MCF 10A (cell line): ENCODE results near the gene SERAC1. TPM values are rescaled to one million over a fixed set of nuclear protein-coding genes. Genes with fewer than 3 reads are reported as not detected.
"Not testable (repeated sequence)": the region's sequence is repeated elsewhere in the genome, so short reads cannot be mapped to it uniquely, and the experiment has no call there.

ENCODE experiments used
- BruUV-seq: library from RNA; stranded (reverse); fragments of 400-500 nt; replicated peaks from 2 replicates; lab custom pipeline; 2021; lab: Mats Ljungman, UMichigan
- CTCF ChIA-PET: fragments of 300-600 bp; sonication (Branson Sonifier 250); formaldehyde crosslinking; extraction: SDS; loops from one replicate; lab custom pipeline; 2021; ENCODE audit warnings: antibody characterized with exemption, inconsistent platforms; lab: Yijun Ruan, JAX
- POLR2A ChIA-PET: fragments of 300-600, 350-650 bp; sonication (Branson Sonifier 250); formaldehyde crosslinking; extraction: SDS; loops from one replicate; lab custom pipeline; 2020; ENCODE audit warnings: antibody characterized with exemption, inconsistent platforms; lab: Yijun Ruan, JAX
- DNase-seq: peaks from one replicate; pipeline ENCODE4 v3.0.0-alpha.2; 2018; ENCODE audit not compliant: unreplicated experiment
- H3K27ac Mint-ChIP-seq: one replicate; pipeline ENCODE4 v1.8.0; 2022; ENCODE audit warnings: mild to moderate bottlenecking, low read depth, mixed read lengths; ENCODE audit not compliant: unreplicated experiment
- H3K27me3 Mint-ChIP-seq: one replicate; pipeline ENCODE4 v1.8.0; 2022; ENCODE audit warnings: mixed read lengths; ENCODE audit not compliant: insufficient read depth, unreplicated experiment
- H3K36me3 Mint-ChIP-seq: one replicate; pipeline ENCODE4 v1.8.0; 2022; ENCODE audit warnings: mild to moderate bottlenecking, moderate library complexity, mixed read lengths; ENCODE audit not compliant: insufficient read depth, unreplicated experiment
- H3K4me1 Mint-ChIP-seq: one replicate; pipeline ENCODE4 v1.8.0; 2022; ENCODE audit warnings: mixed read lengths; ENCODE audit not compliant: insufficient read depth, unreplicated experiment
- H3K4me3 Mint-ChIP-seq: one replicate; pipeline ENCODE4 v1.8.0; 2022; ENCODE audit warnings: mild to moderate bottlenecking, moderate library complexity, mixed read lengths; ENCODE audit not compliant: unreplicated experiment
- H3K9me3 Mint-ChIP-seq: one replicate; pipeline ENCODE4 v1.8.0; 2022; ENCODE audit warnings: mixed read lengths; ENCODE audit not compliant: unreplicated experiment
- intact Hi-C: fragments of 100-400 bp; cut with micrococcal nuclease; formaldehyde crosslinking; loops from 2 replicates; pipeline ENCODE4 v1.14.1; 2022
- total RNA-seq: library from RNA; stranded (reverse); gene quantifications from 2 replicates; pipeline ENCODE4 v1.2.3, GENCODE V29; 2022
- TF ChIP-seq, protein P1 (sequence below): fragments of 200-600 bp; IDR thresholded peaks from one replicate; pipeline ENCODE4 v1.8.0; 2022; ENCODE audit warnings: antibody characterized with exemption, mild to moderate bottlenecking; ENCODE audit not compliant: unreplicated experiment

The SERAC1 gene
- total RNA-seq, 1 experiment from 2014 or later: 5.3 TPM

DNA sequence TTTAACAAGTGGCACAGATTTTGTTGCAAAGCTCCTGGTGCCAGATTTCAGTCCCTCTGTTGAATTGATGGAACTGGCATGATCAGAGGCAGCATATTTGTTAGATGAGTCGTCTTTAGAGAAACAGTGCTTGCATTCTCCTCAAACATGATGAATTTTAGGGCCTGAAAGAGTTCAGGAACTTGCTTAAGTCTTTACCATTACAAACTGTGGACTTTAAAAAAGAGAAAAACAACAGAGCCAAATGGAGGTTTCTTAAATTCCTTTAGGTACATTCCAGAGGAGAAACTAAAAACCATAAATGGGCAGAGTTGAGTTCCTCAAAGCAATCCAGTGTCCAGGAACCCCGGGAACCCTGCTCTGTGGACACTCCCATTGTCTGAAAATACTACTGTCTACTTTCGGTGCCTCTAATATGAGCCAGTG, 2.6 kb upstream of the SERAC1 start:
- peaks cover 22% of the 10 kb centered on the region for H3K36me3 Mint-ChIP-seq
- H3K27me3 Mint-ChIP-seq: no peaks in the 10 kb centered on the region
- ChIA-PET CTCF (no interaction called here), POLR2A (interaction anchor here (0.8 kb wide), 1 partner anchor 18 kb away, joined by 5 read pairs; no protein-coding TSS in a partner anchor)
- TF ChIP-seq, protein P1, sequence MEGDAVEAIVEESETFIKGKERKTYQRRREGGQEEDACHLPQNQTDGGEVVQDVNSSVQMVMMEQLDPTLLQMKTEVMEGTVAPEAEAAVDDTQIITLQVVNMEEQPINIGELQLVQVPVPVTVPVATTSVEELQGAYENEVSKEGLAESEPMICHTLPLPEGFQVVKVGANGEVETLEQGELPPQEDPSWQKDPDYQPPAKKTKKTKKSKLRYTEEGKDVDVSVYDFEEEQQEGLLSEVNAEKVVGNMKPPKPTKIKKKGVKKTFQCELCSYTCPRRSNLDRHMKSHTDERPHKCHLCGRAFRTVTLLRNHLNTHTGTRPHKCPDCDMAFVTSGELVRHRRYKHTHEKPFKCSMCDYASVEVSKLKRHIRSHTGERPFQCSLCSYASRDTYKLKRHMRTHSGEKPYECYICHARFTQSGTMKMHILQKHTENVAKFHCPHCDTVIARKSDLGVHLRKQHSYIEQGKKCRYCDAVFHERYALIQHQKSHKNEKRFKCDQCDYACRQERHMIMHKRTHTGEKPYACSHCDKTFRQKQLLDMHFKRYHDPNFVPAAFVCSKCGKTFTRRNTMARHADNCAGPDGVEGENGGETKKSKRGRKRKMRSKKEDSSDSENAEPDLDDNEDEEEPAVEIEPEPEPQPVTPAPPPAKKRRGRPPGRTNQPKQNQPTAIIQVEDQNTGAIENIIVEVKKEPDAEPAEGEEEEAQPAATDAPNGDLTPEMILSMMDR: no peak
- H3K27ac Mint-ChIP-seq: peak overlapping the region; percentile 74
- DNase-seq: peak; percentile 49
- peaks cover 48% of the 10 kb centered on the region for H3K4me1 Mint-ChIP-seq
- intact Hi-C loops: no loop called here
- BruUV-seq: TSS peak; percentile 7
- peak overlapping the region; percentile 7 for H3K4me3 Mint-ChIP-seq
- H3K9me3 Mint-ChIP-seq: no peaks in the 10 kb centered on the region

DNA sequence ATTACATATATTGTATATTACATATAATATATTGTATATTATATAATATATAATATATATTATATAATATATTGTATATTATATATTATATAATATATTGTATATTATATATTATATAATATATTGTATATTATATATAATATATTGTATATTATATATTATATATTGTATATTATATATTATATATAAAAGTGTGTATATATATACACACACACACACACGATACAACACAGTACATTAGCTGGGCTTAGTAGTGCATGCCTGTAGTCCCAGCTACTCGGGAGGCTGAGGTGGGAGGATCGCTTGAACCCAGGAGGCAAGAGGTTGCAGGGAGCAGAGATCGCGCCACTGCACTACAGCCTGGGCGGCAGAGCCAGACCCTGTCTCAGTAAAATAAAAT, 1.6 kb upstream of the SERAC1 start:
- BruUV-seq, POLR2A ChIA-PET, H3K9me3 Mint-ChIP-seq, H3K4me3 Mint-ChIP-seq, H3K27me3 Mint-ChIP-seq, H3K27ac Mint-ChIP-seq, CTCF ChIA-PET, intact Hi-C loops, DNase-seq: not testable (repeated sequence)
- peaks cover 22% of the 10 kb centered on the region for H3K36me3 Mint-ChIP-seq
- peaks cover 44% of the 10 kb centered on the region for H3K4me1 Mint-ChIP-seq

- intact Hi-C loops: no loop called here
- TF ChIP-seq, protein P1: no peak
- no peak for DNase-seq
- ChIA-PET POLR2A (interaction anchor here (1.4 to 2.3 kb wide), 2 partner anchors 9 to 71 kb away, joined by 5 to 18 read pairs; no protein-coding TSS in a partner anchor), CTCF (interaction anchor here (0.6 to 1.6 kb wide), 2 partner anchors 15 to 439 kb away, joined by 3 to 7 read pairs; no protein-coding TSS in a partner anchor)
- Mint-ChIP-seq H3K27me3 (no peaks in the 10 kb centered on the region), H3K9me3 (no peaks in the 10 kb centered on the region), H3K27ac (no peak overlapping the region), H3K4me1 (peaks cover 32% of the 10 kb centered on the region), H3K4me3 (no peak overlapping the region), H3K36me3 (peaks cover under 1% of the 10 kb centered on the region)
- BruUV-seq: no TSS peak
Measured at GRCh38 chr6:158165919-158166416, 2.1 kb downstream of the SERAC1 start.

- TF ChIP-seq, protein P1: no peak
- no peak overlapping the region for H3K4me3 Mint-ChIP-seq
- DNase-seq: no peak
- no peaks in the 10 kb centered on the region for H3K36me3 Mint-ChIP-seq
- H3K27ac Mint-ChIP-seq: no peak overlapping the region
- POLR2A ChIA-PET: interaction anchor here (0.6 to 1.0 kb wide), 2 partner anchors 14 to 1193 kb away, joined by 4 to 5 read pairs; no protein-coding TSS in a partner anchor
- peaks cover 26% of the 10 kb centered on the region for H3K4me1 Mint-ChIP-seq
- intact Hi-C loops: no loop called here
- no peaks in the 10 kb centered on the region for H3K27me3 Mint-ChIP-seq
- CTCF ChIA-PET: interaction anchor here (0.9 to 1.7 kb wide), 2 partner anchors 11 to 50 kb away, joined by 3 to 8 read pairs; no protein-coding TSS in a partner anchor
- BruUV-seq: no TSS peak
- no peaks in the 10 kb centered on the region for H3K9me3 Mint-ChIP-seq
Measured at GRCh38 chr6:158164579-158165170, 3.4 kb downstream of the SERAC1 start.
